SIG-M5 (cell line): ENCODE measurements around the gene KRTAP7-1.

Experiments
- DNase-seq: peaks from one replicate; lab custom pipeline; 2025; lab: John Stamatoyannopoulos, UW

Gene KRTAP7-1, protein sequence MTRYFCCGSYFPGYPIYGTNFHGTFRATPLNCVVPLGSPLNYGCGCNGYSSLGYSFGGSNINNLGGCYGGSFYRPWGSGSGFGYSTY

DNA sequence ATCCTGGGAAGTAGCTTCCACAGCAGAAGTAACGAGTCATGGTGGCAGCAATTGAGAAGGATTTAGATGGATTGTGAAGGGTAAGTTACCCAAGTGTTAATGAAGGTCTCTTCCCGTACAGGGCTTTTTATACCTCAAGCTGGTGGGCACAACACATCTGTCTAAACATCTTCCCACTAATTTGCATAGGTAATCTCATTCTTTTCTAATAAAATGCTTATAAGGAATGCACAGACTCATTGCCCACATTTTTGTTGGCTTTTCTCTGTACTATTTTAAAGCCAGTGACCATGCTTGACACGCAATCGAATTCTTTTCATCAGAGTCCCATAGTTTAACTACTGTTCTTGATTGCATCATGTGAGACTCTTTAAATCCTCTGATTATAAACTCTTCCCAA is at the start of gene KRTAP7-1:
KRTAP7-1 (minus strand) TSS at position 101 of the 400 bp plus-strand sequence; CDS start at position 40, 61 bp downstream.
- DNase-seq = no peak

DNA sequence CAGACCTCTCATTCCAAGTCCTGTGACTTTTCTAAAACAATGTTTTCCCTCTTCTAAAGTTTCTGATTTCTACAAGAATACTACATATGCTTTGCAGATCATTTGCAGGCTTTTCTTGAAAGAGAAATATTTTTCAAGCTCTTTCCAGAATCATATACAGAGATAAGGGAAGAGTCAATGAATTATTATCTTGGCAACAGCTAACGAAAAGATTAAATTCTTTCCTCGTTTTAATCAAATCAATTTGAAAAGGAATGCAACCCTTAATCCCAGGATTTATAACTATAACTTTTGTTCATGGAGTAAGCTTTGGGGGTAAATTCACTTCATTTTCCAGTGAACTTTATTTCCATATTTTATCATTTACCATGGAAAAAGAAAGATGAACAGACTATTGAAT is 45.0 kb upstream of the KRTAP7-1 start:
- DNase-seq = no peak

DNA sequence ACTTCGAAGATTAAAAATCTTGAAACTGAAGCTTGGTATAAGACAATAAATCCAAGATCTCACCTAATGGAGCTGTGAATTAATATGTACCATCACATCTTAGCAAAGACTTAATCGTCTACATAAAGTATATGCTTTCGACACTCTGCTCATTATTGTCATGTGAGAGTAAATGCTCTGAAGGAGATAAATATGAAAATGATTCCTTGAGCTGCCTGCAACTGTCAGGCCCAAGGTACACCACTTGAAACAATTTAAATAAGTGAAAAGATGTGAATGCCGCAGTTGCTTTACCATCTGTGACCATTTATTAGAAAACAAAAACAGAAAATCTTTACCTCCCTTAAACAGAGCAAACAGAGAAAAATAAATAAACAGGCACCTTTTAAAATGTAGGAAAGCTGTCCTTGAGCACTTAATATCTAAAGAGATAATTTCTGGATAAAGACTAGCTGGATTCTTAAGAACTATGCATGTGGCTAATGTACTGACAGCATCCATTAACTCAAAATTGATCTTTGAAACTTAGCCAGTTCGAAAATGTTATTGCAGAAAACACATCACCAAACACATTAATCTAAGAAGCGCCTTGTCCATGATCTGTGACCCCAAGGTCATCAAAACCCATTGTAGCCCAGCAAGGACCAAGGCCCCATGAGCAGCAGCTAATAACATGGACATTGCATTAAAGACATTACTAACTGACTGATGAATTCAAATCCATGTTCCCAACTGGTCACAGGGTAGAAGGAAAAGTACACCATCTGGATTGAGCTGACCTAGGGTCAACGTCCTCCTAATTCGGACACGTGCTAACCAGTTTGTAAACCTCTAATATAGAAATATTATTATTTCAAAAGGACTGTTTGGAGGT is 18.3 kb upstream of the KRTAP7-1 start:
- no peak for DNase-seq

DNA sequence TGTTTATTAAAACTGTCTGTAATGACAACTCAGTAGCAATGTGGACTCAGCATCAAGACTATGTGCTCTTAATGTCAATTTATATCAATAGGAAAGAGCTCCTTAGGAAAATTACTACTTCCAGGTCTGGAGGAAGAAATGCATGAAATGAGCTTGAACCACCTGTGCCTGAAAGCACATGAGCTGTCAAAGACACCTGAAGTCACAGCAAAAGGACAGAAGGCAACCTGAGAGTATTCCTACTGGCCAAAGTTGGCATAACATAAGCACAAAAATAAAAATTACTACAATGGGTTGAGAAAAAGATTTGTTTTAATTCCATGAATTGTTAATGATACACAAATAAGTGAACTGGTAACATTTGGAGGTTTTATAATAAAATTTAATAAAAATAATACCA is 13.4 kb upstream of the KRTAP7-1 start:
- DNase-seq = no peak

DNA sequence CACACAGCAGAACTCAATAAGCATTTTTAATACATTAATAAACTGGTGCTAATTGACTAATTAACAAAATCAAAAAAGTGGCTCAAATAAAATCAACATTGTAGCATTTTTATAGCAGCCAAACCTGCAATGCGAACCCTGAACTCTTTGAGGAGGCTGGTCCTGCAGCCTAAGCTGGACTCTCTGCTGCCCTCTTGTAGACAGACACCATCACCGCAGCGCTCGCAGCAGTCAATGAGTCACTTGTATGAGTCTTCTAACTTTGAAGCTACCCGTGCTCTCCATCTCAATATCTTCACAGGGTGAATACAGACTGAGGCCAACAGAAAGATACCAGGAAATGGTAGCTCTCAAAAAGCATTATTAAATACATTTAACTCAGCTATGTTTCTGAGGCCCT is 9.7 kb upstream of the KRTAP7-1 start:
- DNase-seq = no peak

DNA sequence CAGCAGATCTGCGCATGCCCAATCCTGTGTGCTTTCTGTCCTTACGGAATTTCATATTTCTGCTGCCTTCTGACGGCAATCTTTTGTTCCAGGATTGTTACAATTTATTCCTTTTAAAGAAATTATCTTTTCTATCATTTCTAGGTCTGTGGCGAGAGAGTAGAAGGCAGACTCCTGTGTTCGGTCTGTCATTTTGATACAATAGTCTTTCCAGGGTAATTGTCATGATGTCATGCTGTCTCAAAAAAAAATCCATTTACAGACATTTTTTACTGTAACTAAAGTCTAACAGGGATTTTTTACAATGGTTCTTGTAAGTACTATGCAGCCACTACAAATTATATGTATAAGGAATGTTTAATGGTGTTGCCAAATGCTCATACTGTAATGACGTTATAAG is 9.0 kb upstream of the KRTAP7-1 start:
- no peak for DNase-seq

DNA sequence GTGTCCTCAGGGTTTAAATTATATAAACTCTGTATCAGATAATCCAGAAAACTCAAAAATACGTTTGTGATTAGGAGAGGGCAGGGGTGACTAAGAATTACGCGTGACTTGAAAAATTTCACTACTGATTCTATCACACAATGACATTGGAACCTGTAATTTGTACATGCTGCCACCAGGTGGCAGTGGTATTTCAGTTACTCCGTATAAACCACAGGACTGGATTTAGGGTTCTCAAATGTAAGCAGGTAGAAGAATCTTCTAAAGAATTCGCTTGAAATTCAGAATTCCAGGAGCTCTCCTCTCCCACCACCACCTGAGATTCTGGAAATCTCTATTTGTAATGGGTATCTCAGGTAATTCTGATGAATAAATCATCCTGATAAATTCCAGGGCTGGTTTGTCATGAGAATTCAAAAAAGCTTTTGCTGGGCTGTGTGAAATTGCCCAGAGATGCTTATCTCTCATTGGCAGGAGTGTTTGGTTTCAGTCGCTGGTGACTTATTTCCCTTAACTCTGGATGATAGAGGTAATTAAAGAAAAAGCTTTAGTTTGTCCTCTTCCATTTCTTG is 1.7 kb upstream of the KRTAP7-1 start:
- no peak for DNase-seq

DNA sequence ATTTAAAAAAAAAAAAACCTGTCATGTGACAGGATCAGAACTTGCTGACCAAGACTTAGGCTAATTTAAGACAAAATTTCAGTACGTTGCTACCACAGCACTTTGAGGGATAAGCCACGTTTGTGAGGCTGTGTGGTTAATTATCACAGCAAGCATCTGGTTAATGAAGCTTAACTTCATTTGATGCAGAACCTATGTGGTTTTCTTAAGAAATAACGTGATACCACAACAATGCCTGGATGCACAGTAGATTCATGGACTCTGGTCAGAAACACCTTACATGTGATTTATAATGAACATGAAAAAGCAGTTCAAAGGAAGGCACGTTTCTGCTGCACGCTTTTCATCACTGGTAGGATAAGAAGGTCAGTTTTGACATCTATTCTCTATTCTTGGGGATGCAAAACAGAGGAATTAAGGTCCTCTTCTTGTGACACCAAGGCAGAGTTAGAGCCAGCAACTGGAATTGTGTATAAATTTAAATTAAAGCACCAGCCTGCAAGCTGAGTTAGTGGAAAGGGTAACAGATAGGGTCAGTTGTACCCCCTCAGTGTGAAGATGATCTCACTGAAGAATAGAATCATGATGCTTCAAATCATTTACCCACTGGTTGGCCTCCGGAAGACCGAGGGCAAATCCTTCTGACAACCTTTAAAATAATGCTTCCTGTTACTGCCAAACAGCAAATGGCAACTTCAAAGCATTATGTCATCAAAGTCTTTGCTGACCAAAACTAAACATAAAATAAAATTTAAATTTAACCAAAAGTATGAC is 10.5 kb downstream of the KRTAP7-1 start:
- DNase-seq = no peak

DNA sequence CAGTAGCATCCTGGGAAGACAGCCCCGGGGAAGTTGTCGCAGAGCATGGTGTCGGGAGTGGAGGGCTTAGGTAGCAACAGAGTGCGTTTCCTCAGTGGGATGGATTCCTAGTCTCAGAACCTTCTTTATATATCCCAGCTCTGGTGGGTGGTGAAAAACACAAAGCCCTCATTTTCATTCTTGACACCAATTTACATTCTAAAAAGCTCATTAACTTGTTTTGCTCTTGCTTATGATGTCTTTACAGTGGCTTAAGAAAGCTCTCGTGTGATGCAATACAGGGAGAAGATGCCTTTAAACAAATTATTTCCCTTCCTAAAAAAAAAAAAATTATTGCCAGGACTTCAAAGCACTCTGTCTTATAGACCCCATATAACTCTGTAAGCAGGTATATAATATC is 16.4 kb downstream of the KRTAP7-1 start, which contains the start of gene KRTAP8-1:
KRTAP8-1 (minus strand) TSS at position 101 of the 400 bp plus-strand sequence; CDS start at position 47, 54 bp downstream.
- DNase-seq = no peak

DNA sequence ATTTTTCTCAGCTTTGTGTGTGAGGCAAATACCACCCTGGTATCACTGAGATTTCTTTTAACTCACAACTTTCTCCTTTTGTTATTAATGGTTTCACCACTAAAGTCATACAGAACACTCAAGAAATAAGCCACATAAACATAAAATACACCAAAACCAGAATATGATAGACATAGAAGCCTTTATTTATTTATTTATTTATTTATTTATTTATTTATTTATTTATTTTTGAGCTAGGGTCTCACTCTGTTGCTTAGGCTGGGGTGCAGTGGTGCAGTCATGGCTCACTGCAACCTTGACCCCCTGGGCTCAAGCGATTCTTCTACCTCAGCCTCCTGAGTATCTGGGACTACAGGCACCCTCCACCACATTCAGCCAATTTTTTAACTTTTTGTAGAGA is 29.0 kb downstream of the KRTAP7-1 start:
- DNase-seq = no peak

DNA sequence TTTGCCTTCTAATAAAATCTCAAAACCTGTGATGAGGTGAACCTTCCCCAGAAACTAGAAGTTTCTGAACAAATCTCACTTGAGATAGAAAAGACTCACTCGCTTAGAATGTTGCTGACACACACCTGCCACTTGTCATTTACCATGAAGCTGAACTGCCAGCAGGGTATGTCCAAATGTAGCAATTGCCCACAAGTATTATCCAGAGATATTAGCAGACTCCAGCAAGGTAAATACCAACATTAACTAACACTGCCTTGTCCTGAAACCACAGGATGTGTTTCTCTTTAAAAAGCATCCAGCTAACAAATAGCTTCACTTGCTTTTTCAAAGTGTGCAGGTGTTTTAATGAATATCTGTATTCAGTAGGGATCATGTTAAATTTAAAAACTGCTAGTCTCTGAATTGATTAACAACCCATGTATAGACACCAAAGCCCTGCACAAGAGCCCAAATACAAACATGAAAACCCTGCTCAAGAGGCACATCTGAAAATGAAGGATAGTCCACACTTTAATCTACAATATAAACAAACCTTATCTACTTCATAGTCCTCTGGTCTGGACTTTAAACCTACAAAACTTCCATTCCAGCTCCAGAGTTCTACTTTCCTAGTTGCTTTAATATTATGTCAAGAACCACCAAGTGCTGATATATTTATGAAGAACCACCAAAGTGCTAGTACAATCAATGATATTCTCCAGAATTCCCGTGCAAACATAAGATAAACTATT is 35.8 kb downstream of the KRTAP7-1 start:
- no peak for DNase-seq

DNA sequence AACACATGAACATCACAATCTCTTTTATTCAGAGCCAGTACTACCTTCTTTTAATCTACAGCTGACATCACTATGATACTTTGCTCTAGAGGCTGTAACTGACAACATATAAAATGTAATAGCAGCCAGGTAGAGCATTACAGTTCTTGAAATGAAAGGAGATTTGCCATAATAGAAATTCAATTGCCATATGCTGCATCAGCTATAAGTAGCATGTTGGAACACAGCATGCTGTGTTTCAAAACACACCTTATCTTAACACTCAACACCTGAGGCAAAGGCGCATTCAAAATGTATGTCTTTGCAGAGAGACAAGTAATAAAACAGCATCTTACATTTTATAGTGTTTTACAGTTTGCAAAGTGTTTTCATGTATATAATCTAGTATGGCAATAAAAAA is 50.3 kb downstream of the KRTAP7-1 start:
- no peak for DNase-seq
